Effector memory CD4-positive, alpha-beta T cell (primary cell): ENCODE data around the gene IFFO2.

Experiments used
- DNase-seq, 3 donors: peaks; one replicate each; pipeline ENCODE4 v3.0.0-alpha.2; 2020
- H3K27ac ChIP-seq: 2 replicates; pipeline ENCODE4 v1.7.0; 2013; ENCODE audit warnings: mild to moderate bottlenecking, low read length, moderate library complexity; ENCODE audit not compliant: insufficient read depth, poor library complexity, severe bottlenecking
- H3K27me3 ChIP-seq: replicated peaks from 2 replicates; pipeline ENCODE4 v1.7.0; 2013; ENCODE audit warnings: mild to moderate bottlenecking, low read length; ENCODE audit not compliant: insufficient read depth, control insufficient read depth, poor library complexity, severe bottlenecking
- H3K36me3 ChIP-seq: 2 replicates; pipeline ENCODE4 v1.7.0; 2013; ENCODE audit warnings: mild to moderate bottlenecking, low read length, moderate library complexity; ENCODE audit not compliant: control insufficient read depth, insufficient read depth
- H3K4me1 ChIP-seq: 2 replicates; pipeline ENCODE4 v1.7.0; 2013; ENCODE audit warnings: low read length, mild to moderate bottlenecking; ENCODE audit not compliant: control insufficient read depth, insufficient read depth, poor library complexity, severe bottlenecking
- H3K4me3 ChIP-seq: 2 replicates; pipeline ENCODE4 v1.7.0; 2013; ENCODE audit warnings: low read length, low read depth, mild to moderate bottlenecking; ENCODE audit not compliant: insufficient read depth, poor library complexity, severe bottlenecking
- H3K9me3 ChIP-seq: 2 replicates; pipeline ENCODE4 v1.7.0; 2013; ENCODE audit warnings: mild to moderate bottlenecking, low read length, moderate library complexity; ENCODE audit not compliant: control insufficient read depth

IFFO2 gene

GRCh38 chr1:18973446-18973955, 17.0 kb upstream of the IFFO2 start:
- Histone ChIP-seq H3K27me3 (no peaks in the 10 kb centered on the region), H3K36me3 (no peaks in the 10 kb centered on the region), H3K4me1 (no peaks in the 10 kb centered on the region), H3K4me3 (no peak overlapping the region), H3K9me3 (no peaks in the 10 kb centered on the region), H3K27ac (no peak overlapping the region)
- DNase-seq: no peak

- H3K27ac ChIP-seq: no peak overlapping the region
- no peaks in the 10 kb centered on the region for H3K9me3 ChIP-seq
- DNase-seq: no peak
- H3K27me3 ChIP-seq: no peaks in the 10 kb centered on the region
- no peaks in the 10 kb centered on the region for H3K36me3 ChIP-seq
- no peaks in the 10 kb centered on the region for H3K4me1 ChIP-seq
- no peak overlapping the region for H3K4me3 ChIP-seq
These were observed 16.5 kb upstream of the IFFO2 start for GRCh38 chr1:18972991-18973390.

- no peak overlapping the region for H3K4me3 ChIP-seq
- no peak for DNase-seq
- H3K36me3 ChIP-seq: no peaks in the 10 kb centered on the region
- H3K27ac ChIP-seq: no peak overlapping the region
- no peaks in the 10 kb centered on the region for H3K9me3 ChIP-seq
- H3K4me1 ChIP-seq: no peaks in the 10 kb centered on the region
- H3K27me3 ChIP-seq: no peaks in the 10 kb centered on the region
These were observed 16.1 kb upstream of the IFFO2 start for GRCh38 chr1:18972531-18972930.

GRCh38 chr1:18970762-18971161, 14.3 kb upstream of the IFFO2 start:
- Histone ChIP-seq H3K27ac (no peak overlapping the region), H3K36me3 (no peaks in the 10 kb centered on the region), H3K4me3 (no peak overlapping the region), H3K27me3 (no peaks in the 10 kb centered on the region), H3K9me3 (no peaks in the 10 kb centered on the region), H3K4me1 (no peaks in the 10 kb centered on the region)
- DNase-seq: no peak

GRCh38 chr1:18970358-18970757, 13.9 kb upstream of the IFFO2 start:
- Histone ChIP-seq H3K27ac (no peak overlapping the region), H3K9me3 (no peaks in the 10 kb centered on the region), H3K36me3 (no peaks in the 10 kb centered on the region), H3K4me1 (no peaks in the 10 kb centered on the region), H3K27me3 (no peaks in the 10 kb centered on the region), H3K4me3 (no peak overlapping the region)
- no peak for DNase-seq

GRCh38 chr1:18967066-18967690, 10.7 kb upstream of the IFFO2 start:
- Histone ChIP-seq H3K27ac (no peak overlapping the region), H3K27me3 (no peaks in the 10 kb centered on the region), H3K4me1 (no peaks in the 10 kb centered on the region), H3K4me3 (no peak overlapping the region), H3K9me3 (no peaks in the 10 kb centered on the region), H3K36me3 (no peaks in the 10 kb centered on the region)
- no peak for DNase-seq

- Histone ChIP-seq H3K4me1 (no peaks in the 10 kb centered on the region), H3K4me3 (no peak overlapping the region), H3K9me3 (no peaks in the 10 kb centered on the region), H3K27me3 (no peaks in the 10 kb centered on the region), H3K27ac (no peak overlapping the region), H3K36me3 (no peaks in the 10 kb centered on the region)
- no peak for DNase-seq
These were observed 9.0 kb upstream of the IFFO2 start for GRCh38 chr1:18965206-18966173.

- H3K27me3 ChIP-seq: no peaks in the 10 kb centered on the region
- H3K4me1 ChIP-seq: no peaks in the 10 kb centered on the region
- H3K4me3 ChIP-seq: no peak overlapping the region
- no peak for DNase-seq
- no peaks in the 10 kb centered on the region for H3K9me3 ChIP-seq
- H3K27ac ChIP-seq: no peak overlapping the region
- H3K36me3 ChIP-seq: no peaks in the 10 kb centered on the region
These were observed 7.5 kb upstream of the IFFO2 start for GRCh38 chr1:18963968-18964367.

- H3K4me3 ChIP-seq: no peak overlapping the region
- H3K9me3 ChIP-seq: no peaks in the 10 kb centered on the region
- DNase-seq: no peak
- H3K36me3 ChIP-seq: no peaks in the 10 kb centered on the region
- no peaks in the 10 kb centered on the region for H3K27me3 ChIP-seq
- peaks cover 1% of the 10 kb centered on the region for H3K4me1 ChIP-seq
- no peak overlapping the region for H3K27ac ChIP-seq
These were observed 6.6 kb upstream of the IFFO2 start for GRCh38 chr1:18962855-18963737.
